HG02884 (cell line): ENCODE data around the gene TEAD3.
"Not testable (repeated sequence)": the region's sequence is repeated elsewhere in the genome, so short reads cannot be mapped to it uniquely, and the experiment has no call there.

Experiments
- ATAC-seq: cut with Tn5 transposase; IDR thresholded peaks from one replicate; pipeline ENCODE4 v1.9.1; 2021; ENCODE audit warnings: mild to moderate bottlenecking, moderate library complexity; ENCODE audit not compliant: unreplicated experiment

Gene TEAD3

GRCh38 chr6:35496841-35497570 lies at the start of gene TEAD3:
TEAD3 (minus strand) TSS chr6:35497079.
- no peak for ATAC-seq

- ATAC-seq = no peak
Observed at GRCh38 chr6:35544769-35545361, 48.0 kb upstream of the TEAD3 start.

- no peak for ATAC-seq
Observed at GRCh38 chr6:35543459-35544193, 46.7 kb upstream of the TEAD3 start.

GRCh38 chr6:35541836-35542235 lies 45.0 kb upstream of the TEAD3 start:
- ATAC-seq = no peak

- ATAC-seq = no peak
Observed at GRCh38 chr6:35539223-35539622, 42.3 kb upstream of the TEAD3 start.

GRCh38 chr6:35535847-35536246 lies 39.0 kb upstream of the TEAD3 start:
- not testable (repeated sequence) for ATAC-seq

GRCh38 chr6:35534407-35535170 lies 37.7 kb upstream of the TEAD3 start:
- ATAC-seq = no peak

DNA sequence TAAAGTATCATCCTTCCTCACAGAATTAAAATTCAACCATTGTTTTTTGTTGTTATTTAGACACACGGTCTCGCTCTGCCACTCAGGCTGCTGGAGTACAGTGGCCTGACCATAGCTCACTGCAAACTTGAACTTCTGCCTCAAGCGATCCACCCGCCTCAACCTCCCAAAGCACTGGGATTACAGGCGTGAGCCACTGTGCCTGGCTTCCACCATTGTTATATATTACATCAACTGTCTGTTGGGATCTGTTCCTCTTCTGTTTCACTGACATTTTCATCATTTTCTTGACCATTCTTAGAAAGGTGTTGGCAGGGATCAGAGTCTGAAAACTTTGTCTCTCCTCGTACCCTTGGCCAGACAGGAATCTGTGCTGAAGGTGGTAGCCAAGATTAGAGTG lies 37.1 kb upstream of the TEAD3 start:
- no peak for ATAC-seq

- ATAC-seq = no peak
Observed at GRCh38 chr6:35532126-35532525, 35.2 kb upstream of the TEAD3 start.

GRCh38 chr6:35524380-35525020 lies 27.6 kb upstream of the TEAD3 start:
- no peak for ATAC-seq

DNA sequence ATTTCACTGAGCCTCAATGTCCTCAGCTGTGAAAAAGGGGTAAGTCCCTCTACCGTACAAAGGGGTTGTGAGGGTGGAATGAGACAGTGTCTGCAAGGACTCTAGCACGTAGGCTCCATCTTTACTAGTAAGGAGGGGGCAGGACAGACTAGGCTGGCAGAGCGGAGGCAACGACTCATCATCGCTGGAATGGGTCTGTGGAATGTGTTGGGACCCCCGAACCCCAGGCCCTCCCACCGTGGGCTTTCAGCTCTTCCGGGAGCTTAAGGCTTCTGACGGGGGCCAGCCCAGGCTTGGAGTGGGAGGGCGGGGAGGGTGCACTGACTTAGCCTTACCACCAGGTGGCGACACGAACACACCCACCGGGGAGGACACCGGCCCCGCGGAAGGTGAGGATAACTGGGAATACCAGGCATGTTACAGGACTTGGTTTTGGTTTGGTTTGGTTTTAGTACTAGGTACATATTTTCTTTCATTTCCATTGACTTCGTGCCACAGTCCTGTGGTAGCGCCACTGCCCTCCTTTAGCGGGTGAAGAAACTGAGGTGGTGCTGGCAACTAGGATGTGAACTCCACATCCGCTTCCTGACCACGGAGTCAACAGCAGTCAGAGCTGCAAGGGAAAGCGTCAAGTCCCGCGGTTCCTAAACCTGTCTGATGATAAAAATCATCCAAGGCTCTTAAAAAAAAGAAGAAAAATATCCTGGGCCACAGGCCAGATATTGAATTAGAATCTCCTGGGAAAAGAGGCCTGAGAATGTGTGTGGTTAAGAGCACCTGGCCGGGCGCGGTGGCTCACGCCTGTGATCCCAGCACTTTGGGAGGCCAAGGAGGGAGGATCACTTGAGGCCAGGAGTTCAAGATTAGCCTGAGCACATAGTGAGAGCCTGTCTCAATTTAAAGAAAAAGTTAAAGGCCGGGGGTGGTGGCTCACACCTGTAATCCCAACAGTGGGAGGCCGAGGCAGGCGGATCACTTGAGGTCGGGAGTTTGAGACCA lies 26.1 kb upstream of the TEAD3 start:
- ATAC-seq = peak; percentile 50

- no peak for ATAC-seq
Observed at GRCh38 chr6:35522151-35522550, 25.3 kb upstream of the TEAD3 start.

DNA sequence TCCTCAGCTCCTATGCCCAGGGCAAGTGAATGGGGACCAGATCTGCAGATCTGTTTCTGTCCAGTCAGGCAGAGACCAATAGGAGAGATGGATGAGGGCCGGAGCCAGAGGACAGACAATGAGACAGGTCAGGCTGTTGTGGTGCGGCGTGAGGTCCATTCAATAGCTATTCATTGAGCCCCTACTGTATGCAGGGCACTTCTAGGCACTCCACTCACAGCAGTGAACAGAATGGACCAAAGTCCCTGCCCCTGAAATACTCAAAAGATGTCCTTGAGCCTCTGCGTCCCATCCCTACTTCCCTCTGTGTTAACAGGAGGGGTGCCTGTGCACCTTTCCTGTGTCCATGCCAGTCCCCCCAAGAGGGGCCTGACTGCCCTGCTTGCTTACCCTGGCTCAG lies 24.4 kb upstream of the TEAD3 start:
- no peak for ATAC-seq

DNA sequence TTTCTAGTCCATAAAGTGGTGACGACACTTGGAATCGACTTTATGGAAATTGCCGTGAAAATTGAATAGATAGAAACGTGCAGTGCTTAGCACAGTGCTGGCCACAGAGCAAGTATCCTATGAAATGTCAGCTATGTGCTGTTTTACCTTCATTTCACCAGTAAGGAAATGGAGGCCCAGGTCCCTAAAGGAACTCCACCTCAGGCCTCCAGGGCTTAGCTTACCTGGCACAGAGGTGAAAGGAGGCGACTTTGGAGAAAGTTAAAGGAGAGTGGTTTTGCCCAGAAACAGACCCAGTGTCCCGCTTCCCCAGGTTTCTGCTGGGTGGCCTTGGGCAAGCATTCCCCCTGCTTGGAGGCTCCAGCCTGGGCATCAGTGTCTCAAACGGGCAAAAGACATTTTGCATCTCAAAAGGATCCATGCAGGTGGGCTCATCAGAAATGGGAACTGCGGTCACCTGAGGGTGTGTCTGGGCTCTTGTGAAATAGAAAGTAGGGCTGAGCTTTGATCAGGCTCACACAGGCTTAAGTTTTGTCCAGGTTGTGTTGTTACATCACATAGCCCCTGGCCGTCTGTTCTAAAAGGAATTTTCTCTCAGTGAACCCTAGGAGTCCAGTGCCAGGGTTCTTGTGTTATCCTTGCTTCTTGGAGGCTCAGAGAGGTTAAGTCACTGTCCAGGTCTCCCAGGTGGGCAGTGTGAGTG lies 22.6 kb upstream of the TEAD3 start:
- no peak for ATAC-seq

- no peak for ATAC-seq
Observed at GRCh38 chr6:35518566-35519312, 21.9 kb upstream of the TEAD3 start.

- ATAC-seq = not testable (repeated sequence)
Observed at GRCh38 chr6:35517978-35518377, 21.1 kb upstream of the TEAD3 start.

- no peak for ATAC-seq
Observed at GRCh38 chr6:35516712-35517111, 19.8 kb upstream of the TEAD3 start.

DNA sequence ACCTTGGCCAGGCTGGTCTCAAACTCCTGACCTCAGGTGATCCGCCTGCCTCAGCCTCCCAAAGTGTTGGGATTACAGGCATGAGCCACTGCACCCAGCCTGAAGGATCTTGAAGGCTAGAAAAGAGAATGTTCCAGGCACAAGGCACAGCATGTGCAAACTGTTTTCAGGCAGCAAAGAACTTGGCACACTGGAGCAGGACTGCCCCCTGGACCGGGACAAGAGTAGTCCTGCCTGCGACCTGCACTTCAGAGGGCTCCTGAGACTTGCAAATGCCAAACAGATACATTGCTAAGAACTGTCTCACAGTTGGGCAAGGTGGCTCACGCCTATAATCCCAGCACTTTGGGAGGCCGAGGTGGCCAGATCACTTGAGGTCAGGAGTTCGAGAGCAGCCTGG lies 19.1 kb upstream of the TEAD3 start:
- not testable (repeated sequence) for ATAC-seq
